Activated CD4-positive, alpha-beta memory T cell treated with anti-CD3 and anti-CD28 coated beads, Interleukin-2, amount 10 ng/mL, durations not matched to agents 7 days and 5 days (primary cell): ENCODE data around the gene KCNQ1. TPM values are rescaled to one million over a fixed set of nuclear protein-coding genes. Genes with fewer than 3 reads are reported as not detected.

Experiments
- CTCF ChIA-PET: fragments of 350-600 bp; sonication (Branson Sonifier 250); formaldehyde crosslinking; loops from one replicate; lab custom pipeline; 2021; ENCODE audit warnings: antibody characterized with exemption, inconsistent platforms; lab: Charles Lee
- POLR2A ChIA-PET: fragments of 350-600 bp; sonication (Branson Sonifier 250); formaldehyde crosslinking; loops from one replicate; lab custom pipeline; 2021; ENCODE audit warnings: antibody characterized with exemption; lab: Charles Lee
- DNase-seq: peaks from one replicate; pipeline ENCODE4 v3.0.0-alpha.2; 2020
- H3K27ac Mint-ChIP-seq: one replicate; pipeline ENCODE4 v1.8.0; 2021; ENCODE audit warnings: mild to moderate bottlenecking, mixed read lengths
- H3K27me3 Mint-ChIP-seq: one replicate; pipeline ENCODE4 v1.8.0; 2021; ENCODE audit warnings: mixed read lengths
- H3K36me3 Mint-ChIP-seq: one replicate; pipeline ENCODE4 v1.8.0; 2021; ENCODE audit warnings: low read depth, mixed read lengths
- H3K4me1 Mint-ChIP-seq: one replicate; pipeline ENCODE4 v1.8.0; 2021; ENCODE audit warnings: mixed read lengths
- H3K4me3 Mint-ChIP-seq: one replicate; pipeline ENCODE4 v1.8.0; 2021; ENCODE audit warnings: mild to moderate bottlenecking, mixed read lengths
- H3K9me3 Mint-ChIP-seq: one replicate; pipeline ENCODE4 v1.8.0; 2021; ENCODE audit warnings: mixed read lengths
- total RNA-seq, 2 experiments: library from RNA; stranded (reverse); gene quantifications; one replicate each; pipeline ENCODE4 v1.2.3, GENCODE V29; 2021

Gene KCNQ1
- total RNA-seq, 2 experiments from 2014 or later, result 14.8 to 15.0 TPM

- Mint-ChIP-seq H3K27me3 (peaks cover 3% of the 10 kb centered on the region), H3K36me3 (no peaks in the 10 kb centered on the region), H3K27ac (no peak overlapping the region), H3K4me1 (peaks cover 27% of the 10 kb centered on the region), H3K4me3 (no peak overlapping the region), H3K9me3 (no peaks in the 10 kb centered on the region)
- POLR2A ChIA-PET, result interaction anchor here (0.6 to 1.2 kb wide), 3 partner anchors 10 to 93 kb away, joined by 3 read pairs; partner anchors contain the start of gene KCNQ1
- CTCF ChIA-PET, result no interaction called here
- no peak for DNase-seq
Measured at GRCh38 chr11:2464451-2465165, 19.8 kb downstream of the KCNQ1 start.

DNA sequence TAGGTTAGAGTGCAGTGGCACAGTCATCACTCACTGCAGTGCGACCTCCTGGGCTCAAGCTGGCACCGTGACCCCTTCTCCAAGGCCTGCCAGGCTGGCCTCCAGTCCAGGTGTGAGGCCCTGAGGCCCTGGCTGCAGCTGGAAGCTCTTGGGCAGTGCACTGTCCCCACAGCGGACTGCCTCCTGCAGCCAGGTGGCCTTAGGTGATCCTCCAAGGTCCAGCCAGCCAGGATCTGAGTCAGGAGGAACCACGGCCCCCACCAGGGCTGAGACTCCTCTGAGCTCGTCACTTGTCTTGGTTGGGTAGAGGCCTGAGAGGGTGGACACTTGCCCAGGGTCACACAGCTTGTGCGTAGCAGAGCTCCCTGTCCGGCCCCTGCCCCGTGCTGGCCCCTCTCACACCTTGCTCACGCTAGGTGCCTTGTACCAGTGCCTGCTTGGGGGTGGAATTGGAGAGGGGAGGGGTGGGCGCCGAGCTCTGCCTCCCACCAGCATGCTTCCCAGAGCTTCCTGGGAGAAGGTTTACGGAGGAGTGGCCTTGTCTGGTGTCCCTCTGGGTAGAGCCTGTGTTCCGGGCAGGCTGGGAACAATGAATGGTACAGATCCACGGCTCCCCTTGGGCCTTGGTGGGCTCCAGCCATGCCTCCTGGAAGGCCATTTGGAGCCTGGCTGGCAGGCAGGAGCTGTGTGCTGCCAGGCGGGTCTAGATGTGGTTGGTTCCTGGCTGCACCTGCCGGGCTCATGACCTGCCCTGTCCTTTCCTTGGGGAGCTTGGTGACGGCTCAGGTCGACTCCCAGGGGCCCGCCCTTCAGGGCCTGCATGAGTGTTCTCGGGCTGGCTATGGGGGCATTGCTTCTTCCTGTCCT lies 20.6 kb downstream of the KCNQ1 start:
- Mint-ChIP-seq H3K27ac (no peak overlapping the region), H3K4me1 (peaks cover 27% of the 10 kb centered on the region), H3K9me3 (no peaks in the 10 kb centered on the region), H3K27me3 (peaks cover 3% of the 10 kb centered on the region), H3K4me3 (no peak overlapping the region), H3K36me3 (no peaks in the 10 kb centered on the region)
- ChIA-PET CTCF (interaction anchor here (1.1 kb wide), 1 partner anchor 427 kb away, joined by 3 read pairs; no protein-coding TSS in a partner anchor), POLR2A (interaction anchor here (0.6 to 1.2 kb wide), 3 partner anchors 11 to 93 kb away, joined by 3 read pairs; partner anchors contain the start of gene KCNQ1)
- DNase-seq, result peak; percentile 9

DNA sequence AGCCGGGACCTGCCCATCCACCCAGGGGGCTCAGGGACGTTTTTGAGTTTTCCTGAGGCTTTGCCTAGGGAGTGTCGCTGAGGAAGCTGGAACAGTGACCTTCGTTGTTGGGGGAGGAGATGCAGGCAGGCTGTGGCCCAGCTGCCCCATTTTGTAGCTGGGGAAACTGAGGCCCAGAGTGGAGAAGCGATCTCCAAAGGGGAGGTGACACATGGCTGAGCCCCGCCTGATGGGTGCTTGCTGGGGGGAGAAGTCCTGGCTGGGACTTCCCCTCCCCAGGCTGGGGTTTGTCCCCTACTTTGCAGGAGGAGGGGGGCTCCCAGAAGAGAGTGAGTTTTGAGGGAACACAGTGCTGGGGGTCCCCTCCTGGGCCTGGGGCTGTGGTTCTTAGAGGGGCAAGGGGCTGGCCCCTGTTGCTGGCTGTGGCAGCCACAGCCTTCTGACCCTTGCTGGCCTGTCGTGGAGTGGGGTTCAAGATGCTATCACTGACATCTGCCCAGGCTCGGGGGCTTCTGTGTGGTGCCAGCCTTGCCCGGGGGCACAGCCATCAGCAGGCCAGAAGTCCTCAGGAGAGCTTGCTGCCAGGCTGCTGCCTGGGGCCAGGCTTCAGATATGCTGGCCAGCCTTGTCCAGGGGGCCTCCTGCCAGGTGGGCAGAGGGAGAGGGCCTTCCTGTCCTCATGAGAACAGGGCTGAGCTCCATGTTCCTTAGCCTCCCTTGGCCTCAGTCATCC lies 21.4 kb downstream of the KCNQ1 start:
- CTCF ChIA-PET, result interaction anchor here (1.1 kb wide), 1 partner anchor 427 kb away, joined by 3 read pairs; no protein-coding TSS in a partner anchor
- Mint-ChIP-seq H3K4me1 (peaks cover 27% of the 10 kb centered on the region), H3K36me3 (no peaks in the 10 kb centered on the region), H3K4me3 (no peak overlapping the region), H3K9me3 (no peaks in the 10 kb centered on the region), H3K27ac (no peak overlapping the region), H3K27me3 (peaks cover 3% of the 10 kb centered on the region)
- no peak for DNase-seq
- POLR2A ChIA-PET, result interaction anchor here (0.9 to 1.8 kb wide), 4 partner anchors 19 to 164 kb away, joined by 3 to 10 read pairs (median 4); partner anchors contain the start of genes KCNQ1, TRPM5 and TSPAN32

DNA sequence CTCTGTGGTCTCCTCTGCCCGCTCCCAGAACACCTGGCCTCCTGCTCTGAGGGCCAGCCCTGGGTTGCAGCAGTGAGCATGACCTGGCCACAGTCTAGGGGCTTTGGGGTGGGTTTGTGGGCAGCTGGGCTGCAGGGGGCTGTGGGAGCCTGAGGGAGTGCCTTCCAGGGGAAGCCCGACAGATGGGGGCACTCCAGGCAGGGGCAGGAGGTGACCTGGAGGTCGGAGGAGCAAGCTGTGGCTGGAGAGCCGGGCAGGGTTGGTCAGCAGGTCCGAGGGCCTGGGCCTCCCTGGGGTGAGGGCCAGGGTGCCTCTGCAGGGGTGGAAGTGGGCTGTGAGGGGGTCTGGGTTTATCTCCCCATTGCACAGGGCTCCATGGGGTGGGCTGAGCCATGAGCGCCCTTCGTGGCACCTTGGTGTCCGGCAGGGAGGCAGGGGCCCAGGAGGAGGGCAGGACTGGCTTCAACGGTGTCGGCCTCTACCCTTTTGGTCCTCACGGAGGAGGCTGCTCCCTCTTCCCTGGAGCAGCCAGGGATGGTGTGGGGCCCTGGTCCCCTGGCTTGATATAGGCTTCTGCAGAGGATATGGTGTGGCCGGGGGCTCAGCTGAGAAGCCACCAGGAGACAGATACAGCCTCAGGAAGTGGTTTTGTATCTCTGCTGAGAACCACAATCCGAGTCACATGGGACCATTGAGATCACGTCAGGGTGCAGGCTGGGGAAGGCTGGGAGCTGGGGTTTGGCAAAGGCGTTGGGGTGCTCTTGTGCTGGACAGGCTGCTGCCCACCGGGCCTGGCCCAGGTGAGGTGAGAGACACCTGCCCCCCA lies 22.3 kb downstream of the KCNQ1 start:
- Mint-ChIP-seq H3K27me3 (peaks cover 3% of the 10 kb centered on the region), H3K4me1 (peaks cover 27% of the 10 kb centered on the region), H3K9me3 (peaks cover 5% of the 10 kb centered on the region), H3K4me3 (peak overlapping the region; percentile 30), H3K27ac (no peak overlapping the region), H3K36me3 (no peaks in the 10 kb centered on the region)
- peak; percentile 81 for DNase-seq
- ChIA-PET CTCF (interaction anchor here (1.1 to 1.5 kb wide), 2 partner anchors 64 to 66 kb away, joined by 3 to 5 read pairs; no protein-coding TSS in a partner anchor), POLR2A (interaction anchor here (0.9 to 1.8 kb wide), 4 partner anchors 19 to 165 kb away, joined by 3 to 10 read pairs (median 4); partner anchors contain the start of genes KCNQ1, TRPM5 and TSPAN32)

DNA sequence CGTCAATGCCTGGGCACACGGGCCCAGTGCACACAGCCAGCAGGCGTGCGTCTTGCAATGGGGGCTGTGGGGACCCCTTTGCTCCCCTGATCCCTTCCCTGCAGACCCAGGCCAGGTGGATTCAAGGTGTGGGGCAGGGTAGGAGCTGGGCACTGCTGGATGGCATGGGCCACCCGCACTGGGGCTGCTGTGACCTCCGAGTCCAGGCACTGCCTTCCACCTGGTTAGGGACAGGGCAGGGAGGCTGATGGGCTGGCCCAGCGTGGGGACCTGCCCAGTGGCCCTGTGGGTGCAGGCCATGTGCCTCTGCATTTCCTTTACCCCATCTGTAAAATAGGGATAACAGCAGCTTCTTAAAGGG lies 22.9 kb downstream of the KCNQ1 start:
- Mint-ChIP-seq H3K27me3 (peaks cover 3% of the 10 kb centered on the region), H3K27ac (no peak overlapping the region), H3K4me3 (no peak overlapping the region), H3K36me3 (no peaks in the 10 kb centered on the region), H3K4me1 (peaks cover 27% of the 10 kb centered on the region), H3K9me3 (peaks cover 5% of the 10 kb centered on the region)
- ChIA-PET POLR2A (interaction anchor here (1.8 kb wide), 1 partner anchor 23 kb away, joined by 10 read pairs; the partner anchor contains the start of genes KCNQ1 and TRPM5), CTCF (interaction anchor here (1.1 to 1.5 kb wide), 2 partner anchors 64 to 65 kb away, joined by 3 to 5 read pairs; no protein-coding TSS in a partner anchor)
- no peak for DNase-seq

- CTCF ChIA-PET, result interaction anchor here (1.5 kb wide), 1 partner anchor 64 kb away, joined by 3 read pairs; no protein-coding TSS in a partner anchor
- POLR2A ChIA-PET, result no interaction called here
- Mint-ChIP-seq H3K36me3 (no peaks in the 10 kb centered on the region), H3K9me3 (peaks cover 5% of the 10 kb centered on the region), H3K27me3 (peaks cover 3% of the 10 kb centered on the region), H3K4me3 (no peak overlapping the region), H3K4me1 (peaks cover 27% of the 10 kb centered on the region), H3K27ac (no peak overlapping the region)
- DNase-seq, result no peak
Measured at GRCh38 chr11:2468363-2469235, 23.8 kb downstream of the KCNQ1 start.

GRCh38 chr11:2470495-2470894 lies 25.7 kb downstream of the KCNQ1 start:
- Mint-ChIP-seq H3K27ac (no peak overlapping the region), H3K9me3 (peaks cover 5% of the 10 kb centered on the region), H3K36me3 (no peaks in the 10 kb centered on the region), H3K4me1 (peaks cover 27% of the 10 kb centered on the region), H3K4me3 (no peak overlapping the region), H3K27me3 (peaks cover 3% of the 10 kb centered on the region)
- ChIA-PET CTCF (no interaction called here), POLR2A (no interaction called here)
- DNase-seq, result no peak

DNA sequence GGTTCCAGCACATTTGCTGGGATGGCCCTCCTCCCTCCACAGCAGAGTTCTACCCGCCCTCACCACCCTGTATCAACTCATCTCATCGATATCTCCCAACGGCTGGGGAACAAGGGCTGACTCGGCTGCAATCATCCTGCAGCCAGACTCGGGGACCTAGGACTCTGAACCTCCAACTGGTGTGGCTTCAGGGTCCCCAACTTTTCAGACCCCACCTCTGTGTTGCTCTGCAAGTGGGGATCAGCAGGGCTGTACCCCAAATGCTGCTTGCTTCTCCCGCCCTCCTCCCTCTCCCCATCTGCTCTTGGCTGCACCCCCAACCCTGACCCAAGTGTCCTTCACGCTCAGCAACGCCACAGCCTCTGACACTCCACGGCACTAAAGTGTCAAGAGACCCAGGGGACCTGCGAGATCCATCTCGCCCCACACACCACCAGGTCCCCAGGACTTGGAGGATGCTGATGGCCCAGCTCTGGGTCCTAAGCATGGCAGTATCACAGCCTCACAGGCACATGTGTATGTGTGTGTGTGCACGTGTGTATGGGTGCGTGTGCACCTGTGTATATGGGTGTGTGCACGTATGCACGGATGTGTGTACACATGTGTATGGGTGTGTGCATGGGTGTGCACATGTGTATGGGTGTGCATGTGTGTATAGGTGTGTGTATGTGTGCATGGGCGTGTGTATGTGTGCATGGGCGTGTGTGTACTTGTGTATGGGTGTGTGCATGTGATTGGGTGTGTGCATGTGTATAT lies 26.4 kb downstream of the KCNQ1 start:
- Mint-ChIP-seq H3K27ac (no peak overlapping the region), H3K27me3 (peaks cover 3% of the 10 kb centered on the region), H3K4me1 (peaks cover 24% of the 10 kb centered on the region), H3K4me3 (no peak overlapping the region), H3K36me3 (no peaks in the 10 kb centered on the region), H3K9me3 (peaks cover 5% of the 10 kb centered on the region)
- ChIA-PET CTCF (no interaction called here), POLR2A (no interaction called here)
- DNase-seq, result no peak

GRCh38 chr11:2471804-2472096 lies 26.9 kb downstream of the KCNQ1 start:
- no peak for DNase-seq
- ChIA-PET CTCF (no interaction called here), POLR2A (no interaction called here)
- peaks cover 1% of the 10 kb centered on the region for H3K36me3 Mint-ChIP-seq
- peaks cover 3% of the 10 kb centered on the region for H3K27me3 Mint-ChIP-seq
- no peak overlapping the region for H3K4me3 Mint-ChIP-seq
- peaks cover 20% of the 10 kb centered on the region for H3K4me1 Mint-ChIP-seq
- H3K9me3 Mint-ChIP-seq, result peaks cover 5% of the 10 kb centered on the region
- no peak overlapping the region for H3K27ac Mint-ChIP-seq

DNA sequence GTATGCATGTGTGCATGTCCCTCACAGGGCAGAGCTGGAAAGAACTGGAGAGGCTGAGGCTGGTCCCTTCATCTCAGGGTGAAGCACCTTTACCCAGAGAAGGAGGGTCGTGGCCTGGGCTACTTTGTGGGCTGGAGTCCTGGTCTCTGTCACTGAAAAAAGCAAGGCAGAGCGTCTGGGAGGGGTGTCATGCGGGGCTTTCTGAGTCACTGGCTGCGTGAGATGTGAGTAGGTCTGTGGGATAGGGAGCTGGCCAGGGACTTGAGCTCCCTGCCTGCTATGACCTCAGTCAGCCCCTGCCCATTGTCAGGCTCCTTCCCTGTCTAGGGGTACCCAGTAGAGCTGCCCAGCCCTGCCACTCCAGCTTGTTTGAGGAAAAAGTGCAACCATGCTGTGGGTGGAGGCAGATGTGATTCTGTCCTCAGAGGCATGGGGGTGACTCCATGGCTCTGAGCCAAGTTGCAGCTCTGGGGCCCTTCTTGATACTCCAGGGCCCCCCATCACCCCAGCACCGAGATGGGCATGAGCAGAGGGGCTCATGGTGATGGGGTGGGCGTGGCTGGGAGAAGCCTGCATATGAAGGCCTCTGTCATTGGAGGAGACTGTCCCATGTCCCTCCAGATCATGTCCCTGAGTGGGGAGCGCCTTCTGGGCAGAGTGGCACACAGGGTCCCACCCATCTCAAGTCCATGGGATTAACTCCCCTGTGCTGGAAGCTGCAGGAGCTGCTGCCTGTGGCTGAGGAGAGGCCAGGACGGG lies 27.8 kb downstream of the KCNQ1 start:
- Mint-ChIP-seq H3K9me3 (peaks cover 9% of the 10 kb centered on the region), H3K4me3 (no peak overlapping the region), H3K4me1 (peaks cover 11% of the 10 kb centered on the region), H3K27me3 (peaks cover 3% of the 10 kb centered on the region), H3K27ac (no peak overlapping the region), H3K36me3 (peaks cover 8% of the 10 kb centered on the region)
- DNase-seq, result no peak
- ChIA-PET POLR2A (no interaction called here), CTCF (no interaction called here)
